T-helper 9 cell (primary cell): ENCODE measurements around the gene STAB2.

Experiments
- DNase-seq: peaks from one replicate; pipeline ENCODE4 v3.0.0-alpha.2; 2020

The STAB2 gene

DNA sequence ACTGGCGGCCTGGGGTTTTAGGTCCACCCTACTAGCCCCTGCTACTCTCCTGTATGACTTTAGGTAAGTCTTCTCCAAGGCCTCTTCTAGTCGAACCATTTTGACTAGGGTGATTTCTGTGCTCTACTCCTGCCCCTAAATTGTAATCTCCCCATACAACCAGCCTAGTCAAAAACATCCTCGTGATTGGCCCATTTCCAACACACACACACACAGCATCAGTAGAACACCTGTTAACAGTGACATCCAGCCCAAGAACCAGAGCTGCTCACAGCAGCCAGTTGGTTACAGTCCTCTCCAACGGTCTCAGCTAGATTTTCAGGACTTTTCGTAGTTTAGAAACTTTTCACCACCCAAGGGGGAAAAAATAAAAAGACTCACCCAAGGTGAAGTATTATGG is 223.0 kb downstream of the STAB2 start:
- DNase-seq, result no peak

GRCh38 chr12:103811791-103812190 is 224.7 kb downstream of the STAB2 start:
- DNase-seq, result no peak

- no peak for DNase-seq
These were observed 225.7 kb downstream of the STAB2 start for GRCh38 chr12:103812789-103813188.

DNA sequence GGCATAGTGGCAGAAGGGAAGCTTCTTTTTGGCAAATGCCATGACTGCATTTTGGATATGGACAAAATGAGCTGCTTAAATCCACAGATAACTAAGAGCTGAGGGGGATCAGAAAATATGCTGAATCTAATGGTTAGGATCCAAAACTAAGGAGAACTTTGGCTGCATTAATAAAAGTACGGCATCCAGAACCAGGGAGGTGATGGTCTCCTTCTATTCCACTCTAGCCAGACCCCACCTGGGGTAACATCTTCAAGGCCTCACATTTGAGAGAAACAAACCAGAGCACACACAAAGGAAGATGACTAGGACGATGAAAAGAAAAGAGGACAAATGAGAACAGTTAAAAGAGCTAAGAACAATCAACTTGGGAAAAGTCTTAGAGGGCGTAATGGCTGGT is 226.4 kb downstream of the STAB2 start:
- DNase-seq, result no peak

GRCh38 chr12:103813949-103814348 is 226.9 kb downstream of the STAB2 start:
- no peak for DNase-seq

- DNase-seq, result no peak
These were observed 227.4 kb downstream of the STAB2 start for GRCh38 chr12:103814436-103814835.
